Measurements from ENCODE around the gene RUFY4.
"Not testable (repeated sequence)": the region's sequence is repeated elsewhere in the genome, so short reads cannot be mapped to it uniquely, and the experiment has no call there.

RUFY4 gene, protein sequence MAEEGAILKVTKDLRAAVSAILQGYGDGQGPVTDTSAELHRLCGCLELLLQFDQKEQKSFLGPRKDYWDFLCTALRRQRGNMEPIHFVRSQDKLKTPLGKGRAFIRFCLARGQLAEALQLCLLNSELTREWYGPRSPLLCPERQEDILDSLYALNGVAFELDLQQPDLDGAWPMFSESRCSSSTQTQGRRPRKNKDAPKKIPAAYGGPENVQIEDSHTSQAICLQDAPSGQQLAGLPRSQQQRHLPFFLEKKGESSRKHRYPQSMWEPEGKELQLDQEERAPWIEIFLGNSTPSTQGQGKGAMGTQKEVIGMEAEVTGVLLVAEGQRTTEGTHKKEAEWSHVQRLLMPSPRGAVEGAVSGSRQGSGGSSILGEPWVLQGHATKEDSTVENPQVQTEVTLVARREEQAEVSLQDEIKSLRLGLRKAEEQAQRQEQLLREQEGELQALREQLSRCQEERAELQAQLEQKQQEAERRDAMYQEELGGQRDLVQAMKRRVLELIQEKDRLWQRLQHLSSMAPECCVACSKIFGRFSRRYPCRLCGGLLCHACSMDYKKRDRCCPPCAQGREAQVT

GRCh38 chr2:218068721-218069334 lies at the start of gene RUFY4:
TSS of gene RUFY4 (plus strand) at chr2:218069253. CDS start at chr2:218070606, 1,353 bp downstream.
- not testable (repeated sequence) for H3K4me3 ChIP-seq (ENCODE audit: low read length)
- TF ChIP-seq, protein P1, sequence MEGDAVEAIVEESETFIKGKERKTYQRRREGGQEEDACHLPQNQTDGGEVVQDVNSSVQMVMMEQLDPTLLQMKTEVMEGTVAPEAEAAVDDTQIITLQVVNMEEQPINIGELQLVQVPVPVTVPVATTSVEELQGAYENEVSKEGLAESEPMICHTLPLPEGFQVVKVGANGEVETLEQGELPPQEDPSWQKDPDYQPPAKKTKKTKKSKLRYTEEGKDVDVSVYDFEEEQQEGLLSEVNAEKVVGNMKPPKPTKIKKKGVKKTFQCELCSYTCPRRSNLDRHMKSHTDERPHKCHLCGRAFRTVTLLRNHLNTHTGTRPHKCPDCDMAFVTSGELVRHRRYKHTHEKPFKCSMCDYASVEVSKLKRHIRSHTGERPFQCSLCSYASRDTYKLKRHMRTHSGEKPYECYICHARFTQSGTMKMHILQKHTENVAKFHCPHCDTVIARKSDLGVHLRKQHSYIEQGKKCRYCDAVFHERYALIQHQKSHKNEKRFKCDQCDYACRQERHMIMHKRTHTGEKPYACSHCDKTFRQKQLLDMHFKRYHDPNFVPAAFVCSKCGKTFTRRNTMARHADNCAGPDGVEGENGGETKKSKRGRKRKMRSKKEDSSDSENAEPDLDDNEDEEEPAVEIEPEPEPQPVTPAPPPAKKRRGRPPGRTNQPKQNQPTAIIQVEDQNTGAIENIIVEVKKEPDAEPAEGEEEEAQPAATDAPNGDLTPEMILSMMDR (conservative IDR thresholded peaks at IDR 0.05; ENCODE audit: low read depth, low read length): peak; percentile 76
- DNase-seq (ENCODE audit: low read depth): peak; percentile 2

GRCh38 chr2:218019411-218020060 lies 49.5 kb upstream of the RUFY4 start:
- no peak for DNase-seq (ENCODE audit: low read depth)
- H3K4me3 ChIP-seq (ENCODE audit: low read length): no peak overlapping the region
- TF ChIP-seq, protein P1 (conservative IDR thresholded peaks at IDR 0.05; ENCODE audit: low read depth, low read length): no peak

DNA sequence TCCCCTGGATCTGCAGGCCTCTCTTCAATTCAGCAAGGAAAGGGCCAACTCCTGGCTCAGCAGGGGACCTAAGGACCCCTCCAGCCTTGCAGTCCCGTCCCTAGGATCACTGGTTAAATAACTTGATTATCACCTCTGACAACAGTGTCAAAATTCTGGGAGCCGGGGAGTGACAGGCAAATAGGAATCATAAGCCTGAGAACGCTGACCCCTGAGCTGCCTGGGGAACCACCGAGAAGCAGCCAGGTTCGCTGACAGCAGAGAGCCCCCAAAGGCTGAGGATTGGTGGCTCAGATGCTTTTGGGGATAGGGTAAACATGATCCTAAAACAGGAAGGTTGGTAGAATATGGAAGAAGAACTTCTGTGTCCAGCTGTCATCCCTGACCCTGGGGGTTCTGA lies 48.8 kb upstream of the RUFY4 start:
- no peak for DNase-seq (ENCODE audit: low read depth)

GRCh38 chr2:218020966-218021535 lies 48.0 kb upstream of the RUFY4 start:
- TF ChIP-seq, protein P1 (conservative IDR thresholded peaks at IDR 0.05; ENCODE audit: low read depth, low read length): no peak
- H3K4me3 ChIP-seq (ENCODE audit: low read length): no peak overlapping the region
- DNase-seq (ENCODE audit: low read depth): no peak

More for the DNA sequence above, 48.8 kb upstream of the RUFY4 start:
- H3K4me3 ChIP-seq (ENCODE audit: low read length): no peak overlapping the region
- TF ChIP-seq, protein P1 (conservative IDR thresholded peaks at IDR 0.05; ENCODE audit: low read depth, low read length): no peak

GRCh38 chr2:218021536-218022071 lies 47.4 kb upstream of the RUFY4 start:
- no peak overlapping the region for H3K4me3 ChIP-seq (ENCODE audit: low read length)
- TF ChIP-seq, protein P1 (conservative IDR thresholded peaks at IDR 0.05; ENCODE audit: low read depth, low read length): no peak
- no peak for DNase-seq (ENCODE audit: low read depth)

DNA sequence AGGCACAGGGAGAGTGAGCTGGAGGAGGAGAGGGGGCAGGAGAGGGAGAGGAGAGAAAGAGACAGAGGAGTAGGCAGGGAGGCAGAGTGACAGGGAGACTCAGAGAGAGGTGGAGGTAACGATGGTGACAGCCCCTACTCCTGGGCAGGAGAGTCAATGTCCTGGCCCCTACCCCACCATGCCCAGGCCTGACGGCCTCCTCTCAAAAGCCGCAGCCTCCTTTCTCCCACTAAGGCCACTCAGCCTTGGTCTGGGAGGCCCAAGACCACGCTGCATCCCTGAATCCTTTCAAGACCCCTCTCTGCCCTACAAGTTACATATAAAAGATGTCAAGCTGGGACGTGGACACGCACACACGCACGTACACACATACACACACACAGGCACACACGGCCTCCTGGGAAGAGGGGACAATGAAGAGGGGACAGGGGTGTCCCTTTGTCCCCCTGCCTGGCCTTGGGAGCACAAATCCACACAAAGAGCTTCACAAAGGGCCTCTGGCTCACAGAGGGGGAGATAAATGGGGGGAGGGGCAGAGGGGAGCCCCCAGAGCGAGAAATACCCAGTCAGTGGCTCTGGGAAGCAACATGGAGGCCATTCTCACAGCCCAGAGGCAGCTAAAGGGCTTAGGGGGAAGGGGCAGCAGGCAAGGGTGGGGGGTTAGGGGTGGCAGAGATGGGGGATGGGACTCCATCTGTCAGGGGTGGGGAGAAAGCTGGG lies 46.8 kb upstream of the RUFY4 start:
- H3K4me3 ChIP-seq (ENCODE audit: low read length): no peak overlapping the region
- DNase-seq (ENCODE audit: low read depth): no peak
- TF ChIP-seq, protein P1 (conservative IDR thresholded peaks at IDR 0.05; ENCODE audit: low read depth, low read length): no peak

Data from retinal pigment epithelial cell (primary cell).